A204.1 (cell line): ENCODE measurements around the gene CACNA1H.

Source experiments
- FAIRE-seq: peaks from 2 replicates; lab custom pipeline; 2012; peaks lifted over from hg19 to GRCh38; lab: Jason Lieb, UNC

Gene CACNA1H

DNA sequence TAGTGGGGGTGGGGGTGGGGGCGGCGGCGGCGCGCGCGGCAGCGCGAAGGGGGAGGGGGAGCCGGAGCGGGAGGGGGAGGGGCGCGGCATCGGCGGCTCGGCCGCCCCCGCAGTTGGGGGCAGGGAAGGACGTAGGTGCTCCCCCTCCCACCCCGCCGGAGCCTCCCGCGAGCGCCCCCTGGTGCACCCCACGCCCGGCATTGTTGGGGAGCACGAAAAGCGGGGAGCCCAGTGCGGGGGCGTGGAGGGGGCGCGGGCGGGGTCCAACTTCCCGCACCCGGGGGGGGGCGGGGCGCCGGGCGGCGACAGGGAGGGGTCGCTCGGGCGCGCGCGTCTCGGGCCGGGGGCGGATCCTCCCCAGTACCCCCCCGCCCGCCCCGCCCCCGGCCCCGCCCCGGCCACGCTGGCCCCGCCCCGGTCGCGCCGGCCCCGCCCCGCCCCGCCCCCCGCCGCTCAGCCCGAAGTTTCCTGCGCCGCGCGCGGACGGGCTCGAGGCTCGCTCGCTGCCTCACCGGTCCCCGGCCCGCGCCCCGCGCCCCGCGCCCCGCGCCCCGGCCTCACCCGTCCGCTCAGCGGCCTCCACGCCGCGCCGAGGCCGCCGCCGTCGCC is at the start of gene CACNA1H:
TSS of gene CACNA1H (plus strand) at position 456 of the 609 bp plus-strand sequence. CDS start 632 bp downstream, outside the sequence.
- no peak for FAIRE-seq

DNA sequence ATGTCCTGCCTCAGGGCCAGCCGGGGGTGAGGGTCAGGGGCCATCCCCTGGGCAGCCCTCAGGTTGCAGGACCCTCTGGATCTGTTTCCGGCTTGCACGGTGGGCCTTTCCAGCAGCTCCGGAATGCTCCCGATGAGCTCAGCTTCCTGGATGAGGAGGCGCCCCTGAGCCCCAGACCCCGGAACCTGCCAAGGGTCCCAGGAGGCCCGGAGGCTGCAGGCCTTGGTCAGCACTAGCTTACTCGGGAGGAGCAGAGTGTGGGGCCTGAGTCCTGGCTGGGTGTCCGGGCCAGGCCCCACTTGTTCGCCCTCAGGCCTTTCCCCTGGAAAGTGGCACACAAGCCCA is 49.3 kb upstream of the CACNA1H start:
- no peak for FAIRE-seq

DNA sequence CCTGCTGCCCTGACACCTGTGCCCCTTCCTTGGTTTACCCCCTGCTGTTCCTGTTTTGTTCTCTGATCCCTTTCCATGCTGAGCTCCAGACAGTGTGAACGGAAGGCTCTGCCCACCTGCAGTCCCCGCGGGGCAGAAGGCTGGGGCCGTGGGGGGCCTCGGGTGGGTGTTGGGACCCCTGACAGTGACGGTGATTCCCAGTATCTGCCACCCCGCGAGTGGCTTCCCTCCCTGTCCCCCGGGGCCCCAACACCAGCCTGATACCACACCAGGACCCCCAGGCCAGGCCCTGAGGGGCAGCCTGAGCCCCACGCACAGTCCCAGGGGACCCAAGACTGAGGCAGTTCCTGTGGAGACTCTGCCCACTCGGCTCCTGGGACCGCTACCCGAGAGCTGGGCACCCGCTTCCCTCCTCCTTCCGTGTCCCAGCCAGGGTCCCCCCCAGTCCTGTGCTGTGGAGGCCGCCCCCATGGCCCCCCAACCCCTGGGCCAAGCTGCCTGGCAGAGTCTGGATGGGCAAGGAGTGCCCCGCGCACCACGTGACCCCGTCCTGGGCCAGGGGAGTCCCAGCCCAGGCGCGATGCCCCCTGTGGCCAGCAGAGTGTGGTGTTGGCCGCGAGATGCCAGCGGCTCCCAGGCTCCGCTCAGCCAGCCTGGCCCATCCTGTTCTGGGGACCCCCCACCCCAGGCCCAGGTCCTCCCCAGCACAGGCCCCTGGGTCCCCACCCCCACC is 46.9 kb upstream of the CACNA1H start:
- no peak for FAIRE-seq

DNA sequence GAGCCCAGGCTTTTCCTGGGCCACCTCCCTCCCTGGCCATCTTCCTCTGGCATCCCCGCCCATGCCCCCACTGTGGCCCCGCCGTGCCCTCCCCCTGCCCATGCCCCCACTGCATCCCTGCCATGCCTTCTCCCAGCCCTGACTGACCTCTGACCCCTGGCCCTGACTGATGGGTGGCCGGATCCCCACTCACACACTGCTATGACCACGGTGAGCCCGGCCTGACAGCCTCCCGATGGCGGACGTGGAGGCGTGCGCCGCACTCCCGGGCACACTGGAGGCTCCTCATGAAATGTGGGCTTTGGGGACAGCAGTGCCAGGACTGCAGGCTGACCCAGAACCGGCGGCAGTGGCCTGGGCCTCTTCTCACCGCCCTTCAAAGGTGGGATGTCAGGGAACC is 46.2 kb upstream of the CACNA1H start:
- FAIRE-seq, result no peak

DNA sequence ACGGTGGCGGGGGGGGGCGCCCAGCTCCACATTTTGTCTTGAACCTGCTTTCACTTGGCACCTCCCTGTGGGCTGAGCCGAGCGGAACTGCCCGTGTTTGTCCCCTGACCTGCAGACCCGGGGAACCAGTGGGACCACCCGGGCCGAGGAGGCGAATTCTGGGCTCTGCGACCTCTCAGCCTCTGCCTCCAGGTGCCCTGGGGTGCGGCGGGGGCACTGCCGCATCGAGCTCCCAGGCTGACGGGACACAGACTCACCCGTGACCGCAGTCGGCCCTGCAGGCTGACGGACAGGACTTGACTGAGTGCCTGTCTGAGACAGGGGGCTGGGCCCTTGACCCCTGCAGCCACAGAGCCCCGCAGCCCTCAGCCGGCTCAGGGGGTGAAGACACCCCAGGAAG is 45.8 kb upstream of the CACNA1H start:
- no peak for FAIRE-seq

DNA sequence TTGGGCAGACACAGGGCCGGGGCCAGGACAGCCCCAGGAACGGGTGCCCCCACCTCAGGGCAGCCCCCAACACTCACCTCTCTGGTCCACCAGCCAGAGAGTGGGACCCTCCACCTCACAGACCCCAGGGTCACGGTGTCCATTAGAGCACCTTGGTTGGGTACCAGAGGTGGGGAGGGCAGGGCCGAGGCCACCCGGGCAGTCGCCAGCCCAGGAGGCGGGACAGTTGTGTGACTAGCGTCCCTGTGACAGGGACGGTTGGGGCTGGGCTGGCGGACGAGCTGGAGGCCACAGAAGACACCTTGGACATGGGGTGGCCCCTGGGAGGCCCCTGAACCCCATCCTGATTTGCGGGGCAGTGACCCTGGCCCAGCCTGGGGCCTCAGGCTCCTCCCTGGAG is 45.2 kb upstream of the CACNA1H start:
- FAIRE-seq, result no peak

DNA sequence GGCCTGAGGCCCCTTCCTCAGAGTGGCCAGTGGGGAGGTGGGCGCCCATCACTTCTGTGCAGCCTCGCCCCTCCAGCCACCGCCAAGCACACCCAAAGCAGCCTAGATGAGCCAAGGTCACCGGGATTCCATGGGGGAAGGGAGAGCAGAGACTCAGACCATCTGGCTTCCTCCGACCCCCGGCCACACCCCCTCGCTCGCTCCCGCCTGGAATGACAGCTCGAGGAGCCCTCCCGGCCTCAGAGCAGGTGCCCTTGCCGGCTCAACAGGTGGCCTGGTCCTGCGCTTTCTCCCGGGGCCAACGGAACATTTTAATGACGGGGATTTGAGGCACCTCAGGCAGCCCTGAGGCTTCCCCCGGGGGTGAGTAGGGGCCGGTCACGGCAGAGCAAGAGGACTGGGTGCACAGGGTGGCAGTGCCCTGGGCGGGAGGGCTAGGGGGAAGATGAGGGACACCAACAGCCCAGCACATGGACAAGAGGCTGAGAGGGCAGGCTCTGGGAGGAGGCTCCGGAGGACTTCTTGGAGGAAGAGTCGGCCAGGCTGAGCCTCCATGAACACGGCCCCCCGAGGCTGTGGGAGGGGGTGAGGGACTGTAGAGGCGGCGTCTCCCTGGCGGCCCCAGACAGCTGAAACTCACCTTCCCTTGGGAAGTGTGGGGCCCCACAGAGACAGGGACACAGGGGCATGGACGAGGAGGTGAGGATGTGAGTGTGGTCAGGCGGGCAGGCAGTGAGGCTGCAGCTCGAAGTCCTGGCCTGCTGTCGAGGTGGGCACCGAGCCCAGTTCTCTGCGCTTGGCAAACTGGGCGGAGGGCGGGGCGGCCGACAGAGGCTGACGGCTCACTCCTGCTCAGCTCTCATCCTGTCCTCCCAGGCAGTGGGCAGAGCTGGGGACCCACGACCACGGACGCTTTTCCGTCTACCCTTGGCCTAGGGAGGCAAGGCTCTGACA is 44.3 kb upstream of the CACNA1H start:
- no peak for FAIRE-seq

DNA sequence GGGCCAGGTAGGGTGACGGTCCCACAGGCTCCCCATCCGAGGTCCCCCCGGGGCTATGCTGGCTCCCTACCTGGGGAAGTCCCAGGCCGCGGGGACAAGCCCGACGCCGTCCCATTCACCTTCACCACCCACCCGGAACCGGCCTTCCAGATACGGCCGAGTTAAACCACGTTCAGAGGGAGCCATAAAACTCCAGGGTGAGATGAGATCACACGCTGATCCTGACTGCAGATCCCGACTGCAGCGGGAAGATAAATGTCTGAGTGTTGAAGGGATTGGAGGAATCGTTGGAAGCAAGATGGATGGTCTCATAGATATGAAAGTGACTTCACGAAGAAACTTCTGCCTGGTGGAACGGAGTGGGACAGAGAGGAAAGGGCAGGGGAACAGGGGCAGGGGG is 43.3 kb upstream of the CACNA1H start:
- no peak for FAIRE-seq

DNA sequence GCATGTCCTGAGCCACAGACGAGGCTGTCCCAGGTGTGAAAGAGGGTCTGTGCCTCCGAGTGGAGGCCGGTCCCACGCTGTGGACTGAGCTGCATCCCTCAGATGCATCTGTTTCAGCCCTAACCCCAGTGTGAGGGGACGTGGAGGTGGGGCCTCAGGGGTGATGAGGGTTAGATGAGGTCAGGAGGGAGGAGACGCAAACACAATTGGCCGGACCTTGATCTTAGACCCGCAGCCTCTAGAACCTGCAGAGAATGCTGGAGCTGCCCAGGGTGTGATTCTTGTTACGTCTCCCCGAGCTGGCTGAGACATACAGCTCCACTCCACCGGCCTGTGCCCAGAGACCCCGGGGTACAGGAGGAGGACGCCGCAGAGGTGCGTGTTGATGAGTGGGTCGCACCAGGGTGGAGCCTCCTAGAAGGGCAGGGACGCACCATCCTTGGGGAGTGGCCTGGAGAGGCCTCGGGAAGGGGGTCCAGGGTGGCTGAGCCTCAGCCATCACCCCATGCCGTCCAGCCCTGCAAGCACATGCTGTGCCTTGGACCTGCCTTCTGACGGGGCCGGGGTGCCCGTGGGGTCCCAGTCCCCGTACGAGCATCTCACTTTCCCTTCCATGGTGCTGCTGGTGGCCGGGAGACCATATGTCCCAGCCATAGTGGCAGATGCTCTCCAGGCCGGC is 40.3 kb upstream of the CACNA1H start:
- no peak for FAIRE-seq

DNA sequence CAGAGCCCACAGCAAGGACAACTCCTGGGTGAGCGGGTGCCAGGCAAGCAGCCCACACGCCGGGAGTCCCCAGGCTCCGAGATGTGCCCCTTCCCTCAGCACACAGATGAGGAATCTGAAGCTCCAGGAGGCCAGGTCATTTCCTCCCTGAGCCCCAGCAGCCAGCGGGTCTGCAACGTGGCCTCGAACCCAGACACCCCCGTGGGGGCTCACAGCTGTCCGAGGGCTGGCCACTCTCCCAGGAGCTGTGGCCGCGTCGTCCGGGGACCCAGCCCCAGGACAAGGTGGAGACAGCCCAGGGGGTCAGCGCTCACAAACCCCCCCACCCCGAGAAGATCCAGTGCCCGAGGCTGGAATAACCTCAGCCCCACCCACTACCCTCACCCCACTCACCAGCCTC is 39.4 kb upstream of the CACNA1H start:
- FAIRE-seq, result no peak

DNA sequence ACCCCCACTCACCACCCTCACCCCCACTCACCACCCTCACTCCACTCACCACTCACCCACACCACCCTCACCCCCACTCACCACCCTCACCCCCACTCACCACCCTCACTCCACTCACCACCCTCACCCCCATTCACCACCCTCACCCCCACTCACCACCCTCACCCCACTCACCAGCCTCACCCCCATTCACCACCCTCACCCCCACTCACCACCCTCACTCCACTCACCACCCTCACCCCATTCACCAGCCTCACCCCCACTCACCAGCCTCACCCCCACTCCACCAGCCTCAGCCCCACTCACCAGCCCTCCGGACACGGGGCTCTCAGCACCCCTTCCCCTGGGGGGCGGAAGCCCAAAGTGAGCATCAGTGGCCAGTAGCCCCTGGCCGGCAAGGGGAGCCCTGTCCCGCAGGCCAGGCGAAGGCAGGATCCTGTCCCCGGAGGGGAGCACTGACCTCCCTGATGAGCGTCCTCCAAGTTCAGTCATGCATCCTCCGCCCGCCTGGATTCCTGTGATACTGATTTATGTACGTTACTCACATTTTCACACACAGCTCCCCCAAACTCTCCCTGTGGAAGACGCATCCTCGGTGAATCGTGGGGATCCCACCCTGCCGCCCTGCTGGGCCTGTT is 38.9 kb upstream of the CACNA1H start:
- FAIRE-seq, result no peak

DNA sequence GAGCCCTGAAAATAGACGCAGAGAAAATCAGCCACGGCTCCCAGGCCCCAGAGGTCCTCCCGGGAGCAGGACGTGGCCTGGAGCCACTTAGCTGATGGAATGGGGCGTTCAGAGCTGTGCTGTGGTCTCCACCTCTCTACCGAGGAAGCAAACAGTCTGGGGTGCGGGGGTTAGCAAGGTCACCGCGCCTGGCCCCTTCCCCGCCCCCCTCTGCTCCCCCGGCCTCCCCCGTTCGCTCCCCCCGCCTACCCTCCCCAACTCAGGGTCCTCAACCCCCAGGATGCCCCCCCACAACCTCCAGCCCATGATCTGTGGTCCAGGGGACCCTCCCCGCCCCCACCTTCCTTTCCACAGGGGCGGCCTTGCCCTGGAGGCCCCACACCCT is 36.2 kb upstream of the CACNA1H start:
- no peak for FAIRE-seq

DNA sequence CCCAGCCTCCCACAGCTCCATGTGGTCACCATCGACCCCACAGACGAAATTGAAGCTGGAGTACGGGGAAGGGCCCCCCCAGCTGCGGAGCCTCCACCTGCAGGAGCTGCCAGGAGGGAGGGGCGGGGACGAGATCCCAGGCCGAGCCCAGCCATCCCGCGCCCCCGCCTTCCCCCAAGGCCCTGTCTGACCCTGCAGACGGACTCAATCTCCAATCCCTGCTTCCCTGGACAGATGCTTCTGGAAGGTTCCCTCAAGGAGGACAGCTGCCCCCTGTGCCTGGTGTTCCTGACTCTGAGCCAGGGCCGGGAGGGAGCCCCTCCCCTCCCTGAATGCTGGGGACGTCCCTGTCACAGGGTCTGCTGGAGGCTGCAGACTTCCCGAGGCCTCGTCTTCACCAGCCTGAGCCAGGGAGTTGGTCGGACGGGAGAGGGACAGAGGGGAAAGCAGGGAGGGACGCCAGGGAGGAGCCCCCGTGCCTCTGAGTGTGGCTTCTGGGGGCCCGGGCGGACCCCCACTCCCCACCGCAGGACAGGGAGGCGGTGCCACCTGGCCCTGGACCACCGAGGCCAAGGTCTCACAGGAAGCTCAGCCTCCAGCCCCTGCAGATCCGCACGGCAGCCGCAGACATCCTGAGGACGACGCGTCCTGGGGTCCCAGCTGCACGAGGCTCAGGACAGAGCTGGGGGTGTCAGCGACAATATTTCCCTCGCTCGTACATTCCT is 35.6 kb upstream of the CACNA1H start:
- no peak for FAIRE-seq

DNA sequence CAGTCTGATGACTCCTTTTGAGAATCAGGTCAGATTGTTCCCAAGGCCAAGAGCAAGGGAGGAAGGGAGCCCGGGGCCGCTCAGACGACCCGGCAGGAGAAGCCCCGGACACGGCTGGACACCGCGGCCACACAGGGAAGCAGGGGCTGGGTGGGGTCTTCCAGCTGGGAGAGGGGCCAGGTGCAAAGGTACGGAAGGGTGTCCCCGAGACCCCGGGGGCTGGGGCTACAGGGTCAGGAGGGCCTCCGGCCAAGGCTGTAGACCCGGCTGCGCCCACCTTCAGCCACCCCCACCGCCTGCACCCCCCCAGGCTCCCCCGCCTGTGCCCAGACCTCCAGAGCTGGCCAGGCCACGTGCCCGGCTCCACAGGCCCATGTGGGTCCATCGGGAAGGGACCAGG is 35.0 kb upstream of the CACNA1H start:
- FAIRE-seq, result no peak

DNA sequence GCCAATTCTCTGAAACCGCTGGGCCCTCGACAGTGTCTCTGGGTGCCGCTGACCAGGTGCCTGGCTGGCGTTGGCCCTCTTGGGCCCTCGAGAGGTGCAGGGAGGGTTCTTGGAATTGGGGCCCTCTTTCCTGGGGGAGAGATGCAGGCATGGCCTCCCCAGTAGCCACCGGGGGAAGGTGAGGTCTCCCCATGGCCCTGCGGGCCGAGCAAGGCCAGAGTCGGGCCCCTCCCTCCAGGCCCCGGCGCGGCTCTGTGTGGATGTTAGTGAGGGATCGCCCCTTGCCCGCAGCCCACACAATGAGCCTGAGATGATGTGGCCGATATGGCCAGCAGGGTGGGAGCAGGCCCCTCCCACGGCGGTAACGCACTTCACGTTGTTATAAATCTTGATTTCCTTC is 33.8 kb upstream of the CACNA1H start:
- FAIRE-seq, result no peak

DNA sequence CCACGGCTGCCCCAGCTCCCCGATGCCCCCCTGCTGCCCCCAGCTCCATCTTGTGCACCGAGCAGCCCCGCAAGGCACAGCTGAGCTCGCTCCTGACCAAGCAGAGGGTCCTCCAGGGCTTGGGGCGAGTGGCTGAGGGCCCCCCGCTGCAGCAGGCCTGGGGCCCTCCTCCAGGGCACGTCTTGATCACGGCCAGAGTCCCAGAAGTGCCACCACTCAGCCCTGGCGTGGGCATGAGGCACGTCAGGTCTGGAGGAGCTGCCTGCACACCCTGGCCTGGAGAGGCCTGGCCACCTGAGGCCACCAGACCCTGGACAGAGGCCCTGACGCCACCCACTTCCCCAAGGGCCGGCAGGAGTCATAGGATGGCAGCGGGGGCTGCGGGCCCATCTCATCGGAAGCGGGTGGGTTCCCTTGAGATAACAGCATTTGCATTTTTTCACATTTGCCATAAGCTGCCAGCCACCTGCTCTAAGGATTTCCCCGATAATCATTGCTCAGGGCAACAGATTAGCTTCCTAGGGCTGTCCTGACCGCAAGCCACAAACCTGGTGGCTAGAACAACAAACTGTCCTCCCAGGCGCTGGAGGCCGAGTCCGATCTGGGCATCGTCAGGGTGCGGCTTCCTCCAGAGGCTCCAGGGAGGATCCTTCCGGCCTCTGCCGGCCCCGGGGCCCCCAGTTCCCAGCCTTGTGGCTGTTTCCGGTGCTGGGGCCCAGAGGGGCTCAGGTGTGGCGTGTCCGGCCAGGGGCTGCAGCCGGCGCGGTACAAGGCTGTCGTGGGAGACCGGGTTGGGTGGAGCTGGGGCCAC is 32.9 kb upstream of the CACNA1H start:
- FAIRE-seq, result no peak

DNA sequence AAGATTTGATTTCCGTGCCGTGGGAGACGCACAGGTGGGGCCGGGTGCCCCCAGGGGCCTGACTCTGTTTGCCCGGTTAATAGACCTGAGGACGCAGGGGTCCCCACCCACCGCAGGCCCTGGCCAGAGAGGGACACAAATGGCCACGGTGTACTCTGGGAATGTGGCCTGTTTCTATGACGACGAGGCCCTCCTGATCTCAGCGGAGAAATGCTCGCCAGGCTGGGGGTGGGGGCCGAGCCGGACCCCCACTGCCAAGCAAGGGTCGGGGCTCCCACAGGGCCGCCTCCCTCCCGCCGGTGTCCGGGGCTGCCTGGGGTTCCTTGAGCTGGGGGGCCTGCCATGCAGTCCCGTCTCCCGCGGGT is 32.3 kb upstream of the CACNA1H start:
- no peak for FAIRE-seq

DNA sequence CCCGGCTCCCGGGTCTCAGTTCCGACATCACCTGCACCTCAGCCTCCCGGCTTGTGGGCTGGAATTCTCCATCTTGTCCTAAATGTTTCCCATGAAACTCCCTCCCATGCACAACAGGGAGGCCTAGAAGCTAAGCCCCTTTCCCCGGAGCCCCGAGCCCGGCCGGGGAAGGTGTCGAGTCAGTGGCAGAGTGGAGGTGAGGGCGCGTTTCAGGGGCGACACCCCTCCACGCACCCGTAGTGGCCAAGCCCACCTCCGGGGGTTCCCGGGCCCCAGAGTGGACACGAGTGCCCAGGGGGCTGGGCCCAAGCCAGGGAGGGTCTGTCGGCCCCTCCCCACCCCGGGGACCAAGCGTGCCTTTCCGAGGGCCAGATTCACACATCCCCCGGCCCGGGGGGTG is 31.9 kb upstream of the CACNA1H start:
- FAIRE-seq, result no peak

DNA sequence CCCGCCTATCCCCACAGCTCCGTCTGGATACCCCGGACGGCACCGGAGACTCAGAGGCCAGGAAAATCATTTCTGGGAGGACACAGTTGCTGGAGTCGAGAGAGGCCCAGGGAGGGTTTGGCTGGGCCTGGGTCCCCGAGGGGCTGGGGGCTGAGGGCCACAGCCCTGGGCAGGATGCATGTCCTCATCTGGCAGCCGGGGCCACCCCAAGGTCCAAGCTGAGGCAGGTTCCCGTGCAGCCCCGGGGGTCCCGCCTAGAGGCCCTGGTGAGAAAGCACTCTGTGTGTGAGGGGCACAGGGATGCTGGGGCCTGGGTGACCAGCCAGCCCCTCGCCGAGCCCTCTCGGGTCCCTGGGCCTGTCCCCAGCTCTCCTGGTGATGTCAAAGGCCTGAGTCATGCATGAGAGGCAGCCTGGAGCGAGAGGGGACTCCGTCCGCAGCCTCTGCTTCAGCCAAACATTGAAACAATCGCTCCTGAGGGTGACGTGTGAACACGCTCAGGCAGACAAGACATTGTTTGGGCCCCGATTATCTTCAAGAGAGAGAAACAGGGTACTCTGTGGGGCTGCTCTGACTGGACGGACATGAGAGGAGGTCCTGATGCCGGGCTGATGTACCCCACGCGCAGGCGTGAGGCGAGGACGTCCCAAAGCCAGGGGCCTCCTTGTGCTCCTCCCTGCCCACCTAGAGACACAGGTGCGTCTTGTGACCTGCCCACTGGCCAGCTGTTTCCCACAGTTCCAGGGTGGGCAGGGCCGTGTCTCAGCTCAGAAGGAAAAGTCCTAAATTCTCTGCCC is 31.1 kb upstream of the CACNA1H start:
- no peak for FAIRE-seq

DNA sequence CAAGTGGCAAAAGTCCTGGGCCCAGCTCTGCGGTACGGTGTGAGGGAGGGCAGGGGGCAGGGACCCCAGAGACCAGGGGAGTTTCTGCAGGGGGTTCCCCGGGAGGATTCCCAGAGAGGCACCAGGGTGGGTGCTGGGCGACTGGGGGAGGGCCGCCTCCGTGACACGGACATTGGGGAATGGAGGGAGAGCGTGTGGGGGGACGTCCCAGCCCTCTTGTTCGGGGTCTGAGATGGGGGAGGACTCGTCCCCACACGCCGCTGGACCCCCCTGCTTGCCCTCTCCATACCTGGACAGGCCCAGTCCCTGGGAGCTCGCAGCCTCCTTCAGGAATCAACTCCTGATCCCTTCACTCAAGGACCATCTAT is 30.5 kb upstream of the CACNA1H start:
- no peak for FAIRE-seq
